Heart right ventricle (tissue), 16 donors: ENCODE measurements around the gene NUDT16L1. TPM values are rescaled to one million over a fixed set of nuclear protein-coding genes. Genes with fewer than 3 reads are reported as not detected.

Experiments used
- ATAC-seq, 8 donors: fragments of 200-7000 bp; cut with Tn5 transposase; one replicate each; pipeline ENCODE4 v1.9.1; 2020; ENCODE audit warnings: mild to moderate bottlenecking in 8 of 8, moderate library complexity in 8 of 8, moderate number of reproducible peaks in 1 of 8
- DNase-seq, 2 donors: peaks; one replicate each; pipeline ENCODE4 v3.0.0-alpha.2; 2020
- H3K27ac ChIP-seq, 10 donors: fragments of 200-600 bp; sonication (generic) in 2 of 10; one replicate each; pipeline versions ENCODE4 v1.5.0 to v1.8.0; 2020 to 2022; ENCODE audit warnings: mild to moderate bottlenecking in 3 of 10
- H3K27me3 ChIP-seq, 7 donors: fragments of 200-600 bp; one replicate each; pipeline ENCODE4 v1.8.0; 2021 to 2022; ENCODE audit warnings: mild to moderate bottlenecking in 2 of 7
- H3K36me3 ChIP-seq, 9 donors: fragments of 200-600 bp; sonication (generic) in 1 of 9; one replicate each; pipeline versions ENCODE4 v1.5.0 to v1.8.0; 2020 to 2022; ENCODE audit warnings: mild to moderate bottlenecking in 2 of 9
- H3K4me1 ChIP-seq, 9 donors: fragments of 200-600 bp; sonication (generic) in 1 of 9; one replicate each; pipeline versions ENCODE4 v1.5.0 to v1.8.0; 2020 to 2022; ENCODE audit warnings: mild to moderate bottlenecking in 4 of 9
- H3K4me3 ChIP-seq, 10 donors: fragments of 200-600 bp; sonication (generic) in 2 of 10; one replicate each; pipeline versions ENCODE4 v1.5.0 to v1.8.0; 2020 to 2022; ENCODE audit warnings: mild to moderate bottlenecking in 7 of 10, moderate library complexity in 2 of 10
- H3K9me3 ChIP-seq, 11 donors: fragments of 200-600 bp in 10 of 11; sonication (generic) in 2 of 11; one replicate each; pipeline versions ENCODE4 v1.5.0 to v1.8.0; 2013 to 2022; ENCODE audit warnings: mild to moderate bottlenecking in 2 of 11, control low read depth in 1 of 11, moderate library complexity in 1 of 11
- WGBS, 2 donors: extraction: QIAGEN DNeasy Blood & Tissue Kit; methylation state at CpG; one replicate each; pipeline ENCODE4 v1.1.7; 2013; ENCODE audit warnings: inconsistent platforms in 1 of 2; 5-methylcytosine and 5-hydroxymethylcytosine counted together
- intact Hi-C, 10 donors: fragments of 100-400 bp; cut with DNase I; formaldehyde crosslinking; loops; one replicate each; pipeline versions ENCODE4 v1.11.1 to v1.14.2; 2022
- polyA plus RNA-seq, 2 donors: library from polyadenylated mRNA; stranded (reverse); fragments of 200-250 nt; gene quantifications; one replicate each; pipeline ENCODE4 v1.2.3, GENCODE V29; 2013
- total RNA-seq, 10 donors: library from RNA; stranded (reverse); fragmentation: NEBNext Ultra II Directional in 3 of 10; extraction: Animal tissue kit (Norgen Biotek cat#: 25700) in 3 of 10; gene quantifications; one replicate each; pipeline versions ENCODE4 v1.2.1 to v1.2.4, GENCODE V29; 2021 to 2023
- TF ChIP-seq, protein P1 (sequence below), 9 donors: fragments of 200-600 bp; sonication (generic) in 2 of 9; IDR thresholded peaks; one replicate each; pipeline versions ENCODE4 v1.5.0 to v1.8.0; 2021 to 2022; ENCODE audit warnings: antibody characterized with exemption in 9 of 9, mild to moderate bottlenecking in 5 of 9, moderate library complexity in 1 of 9
- donor health status: Arrhythmogenic right ventricular cardiomyopathy.
- donor health status: ischemic (EF 13 %, LVEDD 7.1; RV severe dilation, severe dysfunction).
- donor health status: healthy with polysubstance abuse.
- donor health status: DM: no; HTN: yes; CAD: no.
- donor health status: DM: no; HTN: no; CAD: no.
- donor health status: ischemic (EF 25% LVEDD 6.9; RV normal size, moderate dysfunction).
- donor health status: ischemic (EF 25% LVEDD 5.7; RV mildly dilated, moderate dysfunction).
- donor health status: healthy.
- donor health status: DM: yes; HTN: yes; CAD: no.
- donor health status: Ischemic cardiomyopathy.
- donor health status: ischemic (EF 35%, LVEDD 5.7; RV mildly dilated, moderate dysfunction).
- donor health status: nonischemic (EF 11% LVEDD 7.7; RV severe dilation, severe dysfunction).
- donor health status: DM: yes; HTN: yes; CAD: no.
- donor health status: PGD.
- donor health status: ischemic (EF 29% LVEDD 5.4; RV normal size, mild dysfunction).
- donor health status: nonischemic (EF 23%, LVEDD 6.1; RV moderate dilation, normal function).

The NUDT16L1 gene
- total and polyA plus RNA-seq, 12 donors: 25.4 to 65.7 (median 47.0) TPM

DNA sequence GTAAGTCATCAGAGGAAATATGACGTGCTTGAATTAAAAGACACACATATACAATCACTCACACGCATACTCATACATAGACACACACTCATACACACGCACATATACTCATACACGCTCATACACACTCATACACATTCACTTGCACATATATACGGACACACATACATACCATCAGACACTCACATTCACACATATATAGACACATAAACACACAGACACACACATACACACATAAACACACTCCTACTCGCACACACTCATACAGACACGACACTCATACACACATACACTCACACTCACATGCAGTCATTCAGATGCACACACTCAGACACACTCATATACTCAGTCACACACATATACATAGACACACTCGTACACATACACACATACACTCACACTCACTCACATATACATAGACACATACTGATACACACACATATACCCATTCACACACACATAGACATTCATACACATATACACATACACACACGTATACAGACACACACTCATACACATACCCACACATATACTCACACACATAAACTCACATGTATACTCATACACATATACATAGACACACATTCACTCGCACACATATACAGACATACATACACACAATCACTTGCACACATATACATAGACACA lies 24.9 kb upstream of the NUDT16L1 start:
- Histone ChIP-seq H3K4me1 (peaks cover 0 to 25% (median 11%) of the 10 kb centered on the region in 9 donors), H3K27ac (no peak overlapping the region), H3K36me3 (peaks cover 0 to 96% (median 36%) of the 10 kb centered on the region in 9 donors), H3K27me3 (no peaks in the 10 kb centered on the region), H3K9me3 (no peaks in the 10 kb centered on the region), H3K4me3 (no peak overlapping the region)
- TF ChIP-seq, protein P1, sequence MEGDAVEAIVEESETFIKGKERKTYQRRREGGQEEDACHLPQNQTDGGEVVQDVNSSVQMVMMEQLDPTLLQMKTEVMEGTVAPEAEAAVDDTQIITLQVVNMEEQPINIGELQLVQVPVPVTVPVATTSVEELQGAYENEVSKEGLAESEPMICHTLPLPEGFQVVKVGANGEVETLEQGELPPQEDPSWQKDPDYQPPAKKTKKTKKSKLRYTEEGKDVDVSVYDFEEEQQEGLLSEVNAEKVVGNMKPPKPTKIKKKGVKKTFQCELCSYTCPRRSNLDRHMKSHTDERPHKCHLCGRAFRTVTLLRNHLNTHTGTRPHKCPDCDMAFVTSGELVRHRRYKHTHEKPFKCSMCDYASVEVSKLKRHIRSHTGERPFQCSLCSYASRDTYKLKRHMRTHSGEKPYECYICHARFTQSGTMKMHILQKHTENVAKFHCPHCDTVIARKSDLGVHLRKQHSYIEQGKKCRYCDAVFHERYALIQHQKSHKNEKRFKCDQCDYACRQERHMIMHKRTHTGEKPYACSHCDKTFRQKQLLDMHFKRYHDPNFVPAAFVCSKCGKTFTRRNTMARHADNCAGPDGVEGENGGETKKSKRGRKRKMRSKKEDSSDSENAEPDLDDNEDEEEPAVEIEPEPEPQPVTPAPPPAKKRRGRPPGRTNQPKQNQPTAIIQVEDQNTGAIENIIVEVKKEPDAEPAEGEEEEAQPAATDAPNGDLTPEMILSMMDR (IDR thresholded peaks at IDR 0.05): no peak
- no peak for ATAC-seq
- intact Hi-C loops: no loop called here
- 96 to 97% methylated on average over 10 of the region's 10 CpGs for WGBS, 2 donors
- no peak for DNase-seq

DNA sequence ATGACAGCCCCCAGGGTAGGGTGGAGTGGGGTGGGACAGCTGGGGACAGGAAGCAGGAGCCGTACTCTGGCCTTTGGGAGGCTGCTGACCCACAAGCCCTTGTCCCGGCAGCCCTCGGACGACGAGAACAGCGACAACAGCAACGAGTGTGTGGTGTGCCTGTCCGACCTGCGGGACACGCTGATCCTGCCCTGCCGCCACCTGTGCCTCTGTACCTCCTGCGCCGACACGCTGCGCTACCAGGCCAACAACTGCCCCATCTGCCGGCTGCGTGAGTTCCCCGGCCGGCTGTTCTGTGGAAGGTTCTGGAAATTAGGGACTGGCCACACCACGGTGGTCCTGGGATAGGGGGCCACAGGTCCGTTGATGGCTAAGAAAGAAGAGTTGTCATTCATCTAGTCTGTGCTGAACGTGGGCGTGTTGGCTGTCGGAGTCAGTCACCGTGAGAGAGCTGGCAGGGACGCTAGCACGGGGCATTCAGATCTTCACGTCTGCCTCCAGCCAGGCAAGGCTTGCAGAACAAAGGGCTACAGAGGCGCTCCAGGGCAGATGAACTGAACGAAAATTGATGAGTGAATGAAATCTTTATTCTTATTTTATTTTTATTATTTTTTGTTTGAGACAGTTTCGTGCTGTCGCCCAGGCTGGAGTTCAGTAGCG lies 19.8 kb upstream of the NUDT16L1 start:
- DNase-seq: peak in 1 of 2 donors; percentile 4
- H3K9me3 ChIP-seq: no peaks in the 10 kb centered on the region
- peaks cover 3 to 25% (median 14%) of the 10 kb centered on the region in 9 donors for H3K4me1 ChIP-seq
- H3K27me3 ChIP-seq: no peaks in the 10 kb centered on the region
- whole genome bisulfite sequencing, 2 donors: 91 to 92% methylated on average over 33 of the region's 33 CpGs
- intact Hi-C loops: no loop called here
- H3K4me3 ChIP-seq: no peak overlapping the region
- no peak overlapping the region for H3K27ac ChIP-seq
- H3K36me3 ChIP-seq: peaks cover 0 to 94% (median 19%) of the 10 kb centered on the region in 9 donors
- no peak for ATAC-seq
- TF ChIP-seq, protein P1 (IDR thresholded peaks at IDR 0.05): no peak

DNA sequence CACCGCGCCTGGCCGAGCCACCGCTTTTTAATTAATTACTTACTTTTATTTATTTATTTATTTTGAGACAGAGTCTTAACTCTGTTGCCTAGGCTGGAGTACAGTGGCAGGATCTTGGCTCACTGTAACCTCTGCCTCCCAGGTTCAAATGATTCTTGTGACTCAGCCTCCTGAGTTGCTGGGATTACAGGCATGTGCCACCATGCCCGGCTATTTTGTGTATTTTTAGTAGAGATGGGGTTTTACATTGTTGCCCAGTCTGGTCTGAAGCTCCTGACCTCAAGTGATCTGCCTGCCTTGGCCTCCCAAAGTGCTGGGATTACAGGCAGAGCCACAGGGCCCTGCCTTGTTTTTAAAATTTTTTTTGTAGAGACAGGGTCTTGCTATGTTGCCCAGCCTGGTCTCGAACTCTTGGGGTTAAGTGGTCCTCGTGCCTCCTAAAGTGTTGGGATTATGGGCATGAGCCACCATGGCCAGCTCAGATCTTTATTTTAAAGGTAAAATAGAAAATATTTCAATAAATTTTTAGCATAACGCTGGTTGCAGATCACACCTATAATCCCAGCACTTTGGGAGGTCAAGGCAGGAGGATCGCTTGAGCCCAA lies 18.3 kb upstream of the NUDT16L1 start:
- intact Hi-C loops: loop anchor here in 2 of 10 donors (5.0 kb wide), 2 partner anchors 38 to 48 kb away; no protein-coding TSS in a partner anchor
- Histone ChIP-seq H3K4me3 (no peak overlapping the region), H3K9me3 (no peaks in the 10 kb centered on the region), H3K27me3 (no peaks in the 10 kb centered on the region), H3K27ac (no peak overlapping the region), H3K36me3 (peaks cover 0 to 90% (median 6%) of the 10 kb centered on the region in 9 donors), H3K4me1 (peaks cover 5 to 40% (median 27%) of the 10 kb centered on the region in 9 donors)
- TF ChIP-seq, protein P1 (IDR thresholded peaks at IDR 0.05): no peak
- WGBS, 2 donors: 96% methylated on average over 9 of the region's 9 CpGs
- ATAC-seq (no peak), DNase-seq (no peak)
